Measurements from ENCODE around the gene SKA1.
"Not testable (repeated sequence)": the region's sequence is repeated elsewhere in the genome, so short reads cannot be mapped to it uniquely, and the experiment has no call there.

SKA1 gene

GRCh38 chr18:50429207-50429948, 54.5 kb downstream of the SKA1 start:
- no peak for DNase-seq (ENCODE audit: low read depth)

DNA sequence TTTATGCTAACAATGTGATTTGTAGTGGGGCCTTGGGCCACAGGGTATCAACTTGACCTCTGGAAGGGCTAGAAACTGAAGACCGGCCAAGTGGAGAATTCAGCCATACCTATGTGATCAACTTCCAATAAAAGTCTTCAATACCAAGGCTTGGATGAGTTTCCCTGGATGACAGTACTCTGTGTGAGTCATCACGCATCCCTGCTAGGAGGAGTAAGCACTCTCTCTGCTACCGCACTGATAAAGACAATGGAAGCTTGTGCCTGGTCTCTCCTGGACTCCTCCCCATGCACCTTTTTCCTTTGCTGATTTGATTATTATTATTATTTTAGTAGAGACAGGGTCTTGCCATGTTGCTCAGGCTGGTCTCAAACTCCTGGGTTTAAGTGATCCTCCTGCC, 58.1 kb downstream of the SKA1 start:
- DNase-seq (ENCODE audit: low read depth): no peak

- not testable (repeated sequence) for DNase-seq (ENCODE audit: low read depth)
Measured at GRCh38 chr18:50436742-50437141, 61.9 kb downstream of the SKA1 start.

DNA sequence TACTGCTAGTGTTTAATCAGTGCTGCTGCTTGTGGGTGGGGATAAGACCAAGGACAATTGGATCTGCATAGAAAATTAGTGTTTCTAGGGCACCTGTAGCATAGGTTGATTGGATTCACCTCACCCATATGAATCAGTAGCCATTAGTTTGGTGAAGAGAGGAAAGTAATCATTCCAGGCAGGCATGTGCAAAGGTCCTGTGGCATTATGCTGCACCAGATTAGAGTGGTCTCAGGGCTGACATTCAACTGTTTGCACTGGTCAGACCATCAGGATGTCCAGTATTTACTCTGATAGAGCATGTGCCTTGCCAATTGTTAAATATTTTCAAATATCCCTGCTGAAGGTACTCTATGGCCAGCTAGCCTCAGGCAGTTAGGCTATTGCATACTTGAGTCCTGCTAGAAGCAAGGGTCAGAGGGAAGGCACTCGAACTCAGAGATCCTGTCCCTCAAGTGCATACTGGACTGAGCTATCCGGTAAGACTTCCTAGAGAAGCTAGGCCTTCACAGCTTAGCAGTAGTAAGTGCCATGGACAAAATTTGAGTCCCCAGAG, 64.7 kb downstream of the SKA1 start:
- no peak for DNase-seq (ENCODE audit: low read depth)

DNA sequence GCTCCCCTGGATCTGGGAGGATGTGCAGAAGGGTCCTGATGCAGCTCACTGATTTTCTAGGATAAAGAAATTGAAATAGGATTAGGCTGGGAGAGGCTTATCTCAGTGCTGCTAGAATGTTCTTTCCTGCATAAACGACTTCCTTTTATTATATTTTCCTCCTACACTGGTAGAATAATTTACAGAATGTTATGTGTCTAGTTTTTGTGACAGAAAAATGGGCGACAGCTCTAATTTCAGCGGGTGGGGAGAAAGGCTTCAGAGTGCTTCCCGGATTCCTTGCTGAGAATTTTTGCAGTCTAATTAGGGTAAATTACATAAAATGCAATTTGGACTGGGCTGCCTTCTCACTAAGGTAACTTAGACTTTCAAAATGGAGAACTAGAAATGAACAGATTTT, 66.2 kb downstream of the SKA1 start:
- DNase-seq (ENCODE audit: low read depth): no peak

- DNase-seq (ENCODE audit: low read depth): no peak
Measured at GRCh38 chr18:50441501-50441900, 66.7 kb downstream of the SKA1 start.

All from stimulated activated CD8-positive, alpha-beta memory T cell treated with anti-CD3 and anti-CD28 coated beads, Interleukin-12 subunit alpha, Interleukin-12 subunit beta, amount 100 ng/mL, for 1 hour (primary cell).